ENCODE data around the gene PRKACB.
"Not testable (repeated sequence)": the region's sequence is repeated elsewhere in the genome, so short reads cannot be mapped to it uniquely, and the experiment has no call there.

PRKACB gene

DNA sequence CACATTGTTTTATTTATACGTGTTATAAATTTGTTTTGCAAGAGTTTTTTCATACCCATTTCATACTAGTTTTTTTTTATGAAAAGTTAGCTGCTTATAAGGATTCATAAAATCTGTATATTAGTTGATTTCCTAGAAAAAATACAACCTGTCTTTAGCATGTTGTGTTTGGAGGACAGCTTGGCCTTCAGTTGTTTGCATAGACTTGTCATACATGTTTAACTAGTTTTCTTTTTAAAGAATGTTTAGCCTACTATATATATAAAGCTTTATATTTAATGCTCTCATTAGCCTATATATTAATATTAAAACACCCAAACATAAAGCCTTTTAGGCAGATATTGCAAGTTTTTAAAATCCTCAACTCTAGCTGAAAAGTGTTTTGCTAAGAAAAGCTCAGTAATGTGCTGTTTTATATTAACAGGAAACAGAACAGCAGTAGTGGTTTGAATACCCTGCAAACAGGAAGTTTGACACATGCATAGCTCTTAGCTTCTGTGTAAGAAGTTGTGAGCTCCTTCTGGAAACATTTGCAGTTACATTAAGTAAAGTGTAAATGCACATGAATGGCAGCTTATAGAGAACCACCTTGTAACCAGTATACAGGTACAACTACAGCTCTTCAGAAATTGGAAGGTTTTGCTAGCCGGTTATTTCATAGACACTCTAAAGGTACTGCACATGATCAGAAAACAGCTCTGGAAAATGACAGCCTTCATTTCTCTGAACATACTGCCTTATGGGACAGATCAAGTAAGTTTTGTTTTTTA, at the start of gene PRKACB:
TSS of gene PRKACB (plus strand) at position 476 of the 770 bp plus-strand sequence. CDS start at position 567, 91 bp downstream.
- no peak for DNase-seq

DNA sequence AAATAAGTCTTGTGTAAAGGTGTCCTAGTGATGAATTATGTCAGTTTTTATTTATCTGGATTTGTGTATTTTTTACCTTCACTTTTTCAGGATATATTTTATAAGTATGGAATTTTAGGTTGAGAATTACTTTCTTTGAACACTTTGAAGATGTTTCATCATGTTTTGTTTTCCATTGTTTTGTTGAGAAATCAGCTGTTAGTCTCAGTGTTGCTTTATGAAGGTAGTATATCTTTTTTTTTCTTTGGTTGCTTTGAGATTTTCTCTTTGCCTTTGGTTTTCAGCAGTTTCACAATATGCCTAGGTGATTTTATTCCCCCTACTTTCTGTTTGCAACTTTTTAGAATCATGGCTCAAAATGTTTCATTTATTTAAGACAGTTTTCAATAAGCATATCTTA, 48.8 kb upstream of the PRKACB start:
- no peak for DNase-seq

DNA sequence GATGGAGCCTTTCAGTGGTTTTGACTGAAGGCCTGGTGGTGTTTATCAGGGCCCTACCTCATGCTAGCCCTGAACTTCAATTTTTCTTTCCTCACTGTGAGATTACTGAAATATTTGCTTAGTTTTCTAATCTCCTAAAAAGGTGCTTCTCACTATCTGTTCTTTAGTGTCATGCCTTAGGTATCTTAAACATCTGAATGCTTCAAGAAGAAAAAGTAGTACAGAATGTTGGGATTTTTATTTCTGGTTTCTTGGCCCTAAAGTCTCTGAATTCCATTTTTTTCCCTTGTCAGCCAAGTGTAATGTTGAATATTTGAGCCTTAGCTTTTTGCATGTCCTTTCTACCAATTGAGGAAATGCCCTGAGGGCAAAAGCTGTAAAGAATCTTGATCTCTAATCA, 47.9 kb upstream of the PRKACB start:
- no peak for DNase-seq

DNA sequence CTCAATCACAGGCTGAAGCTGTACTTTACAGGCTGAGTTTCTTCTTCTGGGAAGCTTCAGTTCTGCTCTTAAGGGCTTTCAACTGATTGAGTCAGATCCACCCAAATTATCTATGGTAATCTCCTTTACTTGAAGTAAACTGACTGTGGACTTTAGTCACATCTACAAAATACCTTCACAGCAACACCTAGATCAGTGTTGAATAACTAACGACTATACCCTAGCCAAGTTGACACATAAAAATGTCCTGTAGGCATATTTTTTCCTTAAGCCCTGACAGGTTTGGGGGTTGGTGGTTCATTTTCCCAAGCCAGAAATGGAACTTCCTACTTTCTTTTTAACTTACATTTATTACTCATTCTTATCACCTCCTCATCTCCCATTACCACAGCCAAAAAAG, 42.9 kb upstream of the PRKACB start:
- DNase-seq = no peak

DNA sequence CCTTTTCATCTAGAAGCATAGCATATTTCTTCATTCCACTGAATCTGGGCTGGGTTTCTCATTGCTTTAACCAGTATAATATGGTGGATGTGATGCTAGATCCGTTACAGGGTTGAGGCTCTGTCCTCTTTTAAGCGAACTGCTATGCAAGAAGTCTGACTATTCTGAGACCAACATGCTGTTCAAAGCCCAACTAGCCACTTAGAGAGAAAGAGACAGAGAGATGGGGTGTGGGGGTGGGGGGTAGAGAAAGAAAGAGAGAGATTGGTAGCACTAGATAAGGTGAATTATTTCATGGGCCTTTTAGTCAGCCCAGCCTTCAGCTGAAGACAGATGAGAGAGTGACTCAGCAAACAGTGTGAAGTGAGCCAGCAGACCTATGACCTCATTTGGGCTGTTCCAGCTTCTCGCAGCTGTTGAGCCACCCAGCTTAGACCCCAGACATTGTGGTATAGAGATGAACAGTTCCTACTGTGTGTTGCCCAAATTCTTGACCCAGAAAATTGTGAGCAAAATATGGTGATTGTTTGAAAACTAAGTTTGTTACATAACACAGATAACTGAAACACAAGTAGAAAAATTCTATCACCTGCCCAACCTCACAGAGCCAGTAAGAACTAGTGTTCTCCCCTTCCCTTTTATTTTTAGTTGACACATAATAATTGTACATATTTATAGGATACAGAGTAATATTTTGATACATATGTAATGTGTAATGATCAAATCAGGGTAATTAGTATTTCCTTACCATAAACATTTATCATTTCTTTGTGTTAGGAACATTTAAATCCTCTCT, 40.7 kb upstream of the PRKACB start:
- no peak for DNase-seq

DNA sequence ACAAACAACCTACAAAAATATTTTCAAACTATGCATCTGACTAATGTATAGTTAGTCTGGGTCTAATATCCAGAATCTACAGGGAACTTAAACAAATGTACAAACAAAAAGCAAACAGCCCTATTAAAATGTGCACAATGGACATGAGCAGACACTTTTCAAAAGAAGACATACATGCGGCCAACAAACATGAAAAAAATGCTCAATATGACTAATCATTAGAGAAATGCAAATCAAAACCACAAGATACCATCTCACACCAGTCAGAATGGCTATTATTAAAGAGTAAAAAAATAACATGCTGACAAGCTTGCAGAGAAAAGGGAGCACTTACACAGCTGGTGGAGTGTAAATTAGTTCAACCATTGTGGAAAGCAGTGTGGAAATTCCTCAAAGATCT, 36.5 kb upstream of the PRKACB start:
- not testable (repeated sequence) for DNase-seq

DNA sequence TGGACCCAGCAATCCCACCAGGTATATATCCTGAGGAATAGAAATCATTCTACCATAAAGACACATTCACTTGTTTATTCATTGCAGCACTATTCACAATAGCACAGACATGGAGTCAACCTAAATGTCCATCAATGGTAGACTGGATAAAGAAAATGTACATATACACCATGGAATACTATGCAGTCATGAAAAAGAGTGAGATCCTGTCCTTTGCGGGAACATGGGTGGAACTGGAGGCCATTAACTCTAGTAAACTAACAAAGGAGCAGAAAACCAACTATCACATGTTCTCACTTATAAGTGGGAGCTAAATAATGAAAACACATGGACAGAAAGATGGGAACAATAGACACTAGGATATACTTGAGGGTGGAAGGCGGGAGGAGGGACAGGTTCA, 36.1 kb upstream of the PRKACB start:
- DNase-seq = no peak

DNA sequence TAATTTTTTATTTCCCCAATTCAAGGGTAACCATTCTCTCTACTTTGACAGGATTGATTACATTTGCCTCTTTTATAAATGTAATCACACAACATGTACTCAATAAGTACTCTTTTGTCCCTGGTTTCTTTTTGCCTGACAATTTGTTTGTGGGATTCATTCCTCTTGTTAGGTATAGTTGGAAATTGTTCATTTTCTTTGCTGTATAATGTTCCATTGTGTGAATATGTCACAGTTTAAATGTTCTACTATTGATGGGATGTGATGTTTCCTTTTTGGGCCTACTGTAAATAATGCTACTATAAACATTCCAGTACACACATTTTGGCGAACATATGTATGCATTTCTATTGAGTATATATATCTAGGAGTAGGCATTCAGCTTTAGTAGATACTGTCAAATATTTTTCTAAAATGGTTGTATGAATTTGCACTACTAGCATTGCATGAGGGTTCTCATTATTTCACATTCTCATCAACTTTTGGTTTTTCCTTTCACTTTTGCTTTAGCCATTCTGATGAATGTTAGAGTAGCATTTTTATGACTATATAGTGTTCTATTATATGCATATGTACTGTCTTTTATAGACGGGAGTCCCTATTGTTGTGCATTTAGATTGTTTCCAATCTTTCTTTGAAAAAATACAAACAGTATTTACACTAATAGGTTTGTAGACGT, 35.0 kb upstream of the PRKACB start:
- no peak for DNase-seq

DNA sequence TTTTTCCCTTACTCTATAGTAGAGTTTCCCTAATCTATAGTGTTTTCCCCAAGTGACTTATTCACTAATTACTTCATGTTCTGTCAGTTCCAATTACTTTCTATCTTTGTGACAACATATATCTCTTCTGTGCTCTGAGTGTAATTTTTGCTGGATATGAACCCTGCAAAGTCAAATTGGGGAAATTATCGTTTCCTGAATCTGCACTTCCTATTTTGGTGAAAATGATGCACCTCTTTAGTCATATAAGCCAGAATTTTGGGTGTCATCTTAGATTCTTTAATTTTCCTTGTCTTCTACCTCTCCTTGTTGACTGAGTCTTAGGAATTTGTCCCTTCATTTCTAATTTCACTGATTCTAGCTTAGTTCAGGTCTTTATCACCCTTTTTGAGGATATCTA, 33.4 kb upstream of the PRKACB start:
- no peak for DNase-seq

DNA sequence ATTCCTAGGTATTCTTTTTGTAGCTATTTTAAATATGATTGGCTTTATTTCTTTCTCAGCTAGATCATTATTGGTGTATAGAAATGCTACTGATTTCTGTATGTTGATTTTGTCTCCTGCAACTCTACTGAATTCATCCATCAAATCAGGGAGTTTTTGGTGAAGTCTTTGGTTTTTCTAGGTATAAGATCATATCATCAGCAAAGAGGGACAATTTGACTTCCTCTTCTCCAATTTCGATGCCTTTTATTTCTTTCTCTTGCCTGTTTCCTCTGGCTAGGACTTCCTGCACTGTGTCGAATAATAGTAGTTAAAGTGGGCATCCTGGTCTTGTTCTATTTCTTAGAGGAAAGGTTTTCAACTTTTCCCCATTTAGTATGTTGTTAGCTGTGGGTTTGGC, 27.5 kb upstream of the PRKACB start:
- DNase-seq = no peak

DNA sequence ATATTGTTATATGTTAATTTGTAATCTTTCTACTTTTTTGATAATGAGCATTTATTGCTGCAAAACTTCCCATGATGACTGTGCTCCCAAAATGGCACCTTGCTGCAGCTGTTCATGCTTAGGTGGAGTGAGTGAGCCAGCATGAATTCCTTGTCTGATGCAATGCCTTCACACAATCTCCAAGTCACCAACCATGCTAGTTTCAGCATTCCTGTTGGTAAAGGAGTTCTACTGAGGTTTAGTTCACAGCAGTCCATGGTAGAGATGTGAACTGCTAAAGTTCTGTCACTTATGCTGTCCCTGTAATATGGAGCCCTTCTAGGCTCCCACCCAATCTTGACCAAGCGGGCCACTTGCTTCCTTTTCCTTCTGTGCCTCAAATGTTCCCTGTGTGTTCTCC, 26.2 kb upstream of the PRKACB start:
- no peak for DNase-seq

DNA sequence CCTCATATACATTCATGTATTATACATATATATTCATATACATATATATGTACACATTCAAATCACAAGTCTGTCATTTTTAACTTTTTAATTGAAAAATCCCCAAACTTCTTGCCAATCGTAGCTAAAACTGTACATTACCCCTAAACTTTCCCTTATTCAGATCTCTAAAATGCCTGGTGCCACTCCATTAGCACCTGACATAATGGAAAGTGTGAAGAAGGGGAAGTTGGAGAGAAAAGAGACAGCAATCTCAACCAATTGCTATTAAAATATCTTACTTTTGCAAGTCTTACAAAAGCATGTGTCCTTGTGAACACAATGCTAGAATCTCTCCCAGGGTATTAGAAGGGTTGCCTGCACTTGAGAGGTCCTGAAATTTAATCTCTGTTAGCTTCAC, 22.7 kb upstream of the PRKACB start:
- DNase-seq = peak; percentile 20

DNA sequence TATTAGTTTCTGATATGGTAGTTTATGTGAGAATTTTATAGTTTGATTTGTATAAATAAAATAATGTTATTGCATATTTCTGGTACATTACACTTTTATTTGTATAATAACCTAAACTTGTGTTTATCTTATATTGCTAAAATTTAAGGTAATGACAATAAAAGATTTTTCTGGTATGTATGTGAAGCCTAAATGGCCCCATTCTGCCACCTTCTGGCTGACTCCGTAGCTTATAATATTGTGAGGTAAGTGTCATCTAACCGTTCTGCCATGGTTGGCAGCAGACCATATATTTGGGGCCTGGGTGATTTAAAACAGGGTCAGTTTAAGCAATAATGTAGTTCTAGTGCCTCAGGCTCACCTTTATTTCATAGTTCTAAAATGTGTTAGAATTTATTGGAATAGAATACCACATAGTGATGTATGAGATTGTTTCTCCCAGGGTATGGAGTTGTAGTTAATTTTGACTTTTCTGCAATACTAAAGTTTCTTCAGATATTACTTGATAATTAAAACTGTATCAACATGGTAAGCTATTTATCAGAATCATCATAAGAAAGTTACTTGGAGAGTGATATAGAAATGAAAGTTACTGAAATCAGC, 21.2 kb upstream of the PRKACB start:
- peak; percentile 0 for DNase-seq

DNA sequence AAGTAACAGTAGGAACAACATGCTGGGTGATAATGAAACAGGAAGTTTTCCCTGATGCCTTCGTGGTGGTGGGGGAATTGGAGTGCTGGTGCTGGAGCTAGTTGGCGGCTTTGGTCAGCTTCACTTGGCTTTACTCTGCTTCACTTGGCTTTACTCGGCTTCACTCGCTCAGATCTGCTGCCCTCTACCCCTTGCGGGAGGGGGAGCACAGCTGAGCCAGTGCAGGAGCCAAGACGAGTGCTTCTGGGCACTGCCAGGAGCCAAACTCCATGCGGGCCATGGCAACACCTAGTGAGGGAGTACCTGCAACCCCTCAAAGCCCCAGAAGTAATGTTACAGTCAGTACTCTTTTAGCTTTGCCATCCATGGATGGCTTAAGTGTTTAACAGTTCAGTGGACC, 10.6 kb upstream of the PRKACB start:
- no peak for DNase-seq

DNA sequence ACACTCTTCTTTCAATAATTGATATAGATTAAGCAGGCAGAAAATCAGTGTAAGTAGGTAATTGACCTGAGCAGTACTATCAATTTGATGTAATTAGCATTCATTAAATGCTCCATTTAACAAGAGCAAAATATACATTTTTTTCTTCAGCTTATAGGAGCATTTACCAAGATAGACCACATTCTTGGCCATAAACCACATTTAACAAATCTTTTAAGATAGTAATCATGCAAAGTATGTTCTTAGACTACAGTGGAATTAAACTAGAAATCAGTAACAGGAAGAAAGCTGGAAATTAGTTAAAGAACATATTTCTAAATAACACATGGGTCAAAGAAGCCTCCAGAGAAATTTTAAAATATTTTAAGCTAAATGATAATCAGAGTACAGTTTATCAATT, 8.7 kb upstream of the PRKACB start:
- DNase-seq = no peak

DNA sequence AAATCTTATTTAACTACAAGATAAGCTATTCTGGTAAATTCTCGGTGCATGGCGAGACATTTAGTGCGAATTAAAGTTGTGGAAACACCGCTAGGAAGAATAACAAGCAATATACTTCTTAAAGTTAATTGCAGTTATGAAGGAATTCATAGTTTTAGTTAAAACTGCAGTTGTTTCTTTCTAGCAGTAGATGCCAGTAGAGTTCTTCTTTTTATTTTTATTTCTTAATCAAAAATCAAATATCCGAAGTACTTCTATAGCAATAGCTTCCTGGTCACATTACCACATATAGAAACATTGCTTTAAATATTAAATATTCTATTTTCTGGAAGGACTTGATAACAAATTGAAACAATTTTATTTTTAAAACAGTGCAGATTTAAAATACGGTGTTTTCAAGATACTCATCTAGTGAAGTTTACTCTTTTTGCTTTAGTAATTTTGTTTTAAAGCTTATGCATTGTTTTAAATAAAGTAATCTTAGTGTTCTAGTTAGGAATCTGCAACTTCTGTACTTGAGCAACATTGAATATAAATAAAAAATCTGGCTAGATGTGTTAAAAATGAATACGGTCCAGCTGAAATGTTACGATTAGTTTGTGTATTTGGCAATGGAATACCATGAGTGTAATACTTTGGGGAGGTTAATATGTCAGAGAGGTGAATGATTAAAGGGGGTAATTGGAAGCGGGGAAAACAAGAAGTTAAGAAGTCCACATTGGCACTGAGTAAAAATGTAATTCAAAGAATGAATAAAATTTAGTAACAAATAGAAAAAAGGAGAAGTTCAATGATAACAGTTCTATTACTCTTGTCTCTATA, 2.7 kb upstream of the PRKACB start:
- DNase-seq = no peak

DNA sequence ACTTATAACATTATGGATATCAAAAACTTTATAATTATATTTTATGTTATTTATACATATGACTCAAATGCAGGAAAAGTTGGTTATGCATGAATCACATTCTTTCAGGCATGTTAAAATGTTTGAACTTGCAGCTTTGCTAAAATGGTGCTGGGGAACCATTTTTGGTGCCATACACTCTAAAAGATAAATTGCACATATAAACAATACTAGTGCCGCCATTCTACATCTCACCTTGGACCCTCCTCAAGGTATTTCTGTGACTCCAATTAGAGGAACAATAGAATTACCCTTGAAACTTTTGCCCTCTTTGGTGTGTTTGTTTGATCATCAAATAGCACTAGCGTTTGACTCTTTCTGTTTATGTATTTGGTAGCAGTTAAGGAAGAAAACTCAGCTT, 997 bp downstream of the PRKACB start:
- no peak for DNase-seq

DNA sequence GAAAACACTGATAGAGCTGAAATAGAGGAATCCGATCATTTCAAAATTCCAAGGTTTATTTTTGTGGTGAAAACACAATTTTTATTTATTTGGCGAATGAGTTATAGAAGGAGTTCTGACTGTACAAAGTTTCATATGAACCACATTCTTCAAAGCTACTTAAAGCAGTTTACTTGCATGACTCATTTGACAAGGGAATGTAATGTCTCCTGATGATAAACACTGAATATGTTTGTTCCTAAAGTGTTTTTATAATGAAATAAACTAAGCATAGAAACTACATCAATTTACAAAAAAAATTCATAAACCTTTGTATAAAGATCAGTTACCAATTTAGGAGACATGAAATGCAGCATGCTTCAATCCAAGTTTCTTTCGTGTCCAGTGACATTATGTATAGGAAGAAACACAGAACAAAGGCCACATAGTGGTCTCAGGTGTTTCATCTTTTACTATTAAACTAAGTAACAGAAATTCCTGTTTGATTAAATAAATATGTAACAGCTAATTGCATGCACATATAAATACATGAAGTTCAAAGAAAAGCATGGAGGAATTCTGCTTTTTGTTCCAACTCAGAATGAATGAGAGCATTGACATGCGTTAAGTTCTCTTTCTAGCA, 2.5 kb downstream of the PRKACB start:
- DNase-seq = no peak

DNA sequence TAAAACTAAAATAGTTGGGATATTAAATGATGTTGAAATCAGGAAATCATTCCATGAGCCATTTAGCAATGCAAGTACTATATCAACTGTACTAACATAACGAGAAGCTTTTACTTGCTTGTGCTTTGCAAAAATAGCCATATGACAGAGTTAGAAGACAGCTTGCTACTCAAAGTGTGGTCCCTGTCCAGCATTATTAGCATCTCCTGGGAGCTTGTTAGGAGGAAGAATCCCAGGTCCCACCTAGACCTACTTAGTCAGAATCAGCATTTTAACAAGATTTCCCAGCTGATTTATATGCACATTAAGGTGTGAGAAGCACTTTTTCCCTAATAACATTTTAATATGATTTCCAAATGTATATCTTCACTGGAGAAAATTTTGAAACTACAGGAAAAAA, 4.7 kb downstream of the PRKACB start:
- no peak for DNase-seq

DNA sequence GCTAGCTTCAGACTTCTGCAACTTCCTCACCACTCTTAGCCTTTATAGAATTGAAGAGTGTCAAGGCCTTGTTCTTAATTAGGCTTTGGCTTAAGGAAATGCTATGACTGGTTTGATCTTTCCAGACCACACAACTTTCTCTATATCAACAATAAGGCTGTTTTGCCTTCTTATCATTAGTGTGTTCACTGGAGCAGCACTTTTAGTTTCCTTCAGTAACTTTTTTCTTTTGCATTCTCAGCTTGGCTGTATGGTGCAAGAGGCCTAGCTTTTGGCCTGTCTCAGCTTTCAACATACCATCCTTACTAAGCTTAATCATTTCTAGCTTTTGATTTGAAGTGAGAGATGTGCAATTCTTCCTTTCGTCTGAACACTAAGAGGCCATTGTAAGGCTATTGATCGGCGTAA, 8.6 kb downstream of the PRKACB start:
- no peak for DNase-seq

DNA sequence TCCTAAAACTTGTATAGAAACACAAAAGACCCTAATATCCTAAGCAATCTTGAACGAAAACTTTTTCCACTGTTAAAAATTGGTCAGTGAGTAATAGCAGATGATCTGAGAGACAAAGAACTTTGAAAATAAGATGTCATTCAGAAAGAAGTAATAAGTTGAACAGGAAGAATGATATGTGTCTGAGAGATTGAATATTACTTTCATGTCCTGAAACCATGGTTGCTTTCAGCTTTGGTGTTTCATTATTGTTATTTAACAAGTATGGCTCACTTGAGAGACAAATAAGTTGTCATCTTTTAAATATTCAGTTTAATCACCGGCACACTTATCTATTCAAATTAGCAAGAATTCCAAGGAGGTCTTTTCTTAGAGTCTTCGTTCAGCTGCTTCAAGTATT, 11.4 kb downstream of the PRKACB start:
- DNase-seq = no peak

DNA sequence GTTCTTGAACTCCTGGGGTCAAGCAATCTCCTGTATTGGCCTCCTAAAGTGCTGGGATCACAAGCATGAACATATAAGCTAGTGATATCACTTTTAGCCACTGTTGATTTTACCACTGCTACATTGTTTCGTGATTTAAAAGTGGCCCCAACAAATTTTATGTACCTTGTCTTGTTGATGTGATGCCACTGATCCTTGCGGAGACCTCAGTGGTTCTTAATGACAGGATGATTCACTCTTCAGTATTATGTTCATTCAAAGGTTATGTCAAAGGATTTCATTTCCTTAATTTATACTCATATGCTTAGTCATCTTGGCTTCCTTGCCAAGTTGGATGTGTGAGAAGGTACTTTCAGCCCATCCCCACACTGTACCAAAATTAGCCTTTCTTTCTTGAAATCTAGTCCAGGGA, 12.1 kb downstream of the PRKACB start:
- no peak for DNase-seq
